Measurements from ENCODE around the gene PDE6B.

The PDE6B gene

DNA sequence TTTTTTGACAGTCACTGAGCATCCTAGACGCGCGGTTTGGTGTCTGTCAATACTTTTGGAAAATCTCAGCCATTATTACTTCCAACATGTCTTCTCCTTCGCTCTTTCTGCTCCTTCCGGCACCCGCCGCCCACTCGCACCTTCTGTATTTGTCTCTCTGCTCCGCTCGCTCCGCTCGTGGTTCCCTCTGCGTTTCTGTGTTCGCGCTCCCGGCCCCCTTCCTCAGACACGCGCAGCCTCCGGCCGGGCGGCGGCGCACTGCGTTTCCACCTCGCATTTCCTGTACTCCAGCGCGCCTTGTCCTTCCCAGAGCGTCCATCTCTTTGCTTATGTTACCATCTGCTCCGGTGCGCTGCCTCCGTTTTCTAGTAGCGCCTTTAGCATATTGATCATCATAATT lies 21.1 kb downstream of the PDE6B start:
- H3K27ac ChIP-seq: no peak overlapping the region
- TF ChIP-seq, protein P1, sequence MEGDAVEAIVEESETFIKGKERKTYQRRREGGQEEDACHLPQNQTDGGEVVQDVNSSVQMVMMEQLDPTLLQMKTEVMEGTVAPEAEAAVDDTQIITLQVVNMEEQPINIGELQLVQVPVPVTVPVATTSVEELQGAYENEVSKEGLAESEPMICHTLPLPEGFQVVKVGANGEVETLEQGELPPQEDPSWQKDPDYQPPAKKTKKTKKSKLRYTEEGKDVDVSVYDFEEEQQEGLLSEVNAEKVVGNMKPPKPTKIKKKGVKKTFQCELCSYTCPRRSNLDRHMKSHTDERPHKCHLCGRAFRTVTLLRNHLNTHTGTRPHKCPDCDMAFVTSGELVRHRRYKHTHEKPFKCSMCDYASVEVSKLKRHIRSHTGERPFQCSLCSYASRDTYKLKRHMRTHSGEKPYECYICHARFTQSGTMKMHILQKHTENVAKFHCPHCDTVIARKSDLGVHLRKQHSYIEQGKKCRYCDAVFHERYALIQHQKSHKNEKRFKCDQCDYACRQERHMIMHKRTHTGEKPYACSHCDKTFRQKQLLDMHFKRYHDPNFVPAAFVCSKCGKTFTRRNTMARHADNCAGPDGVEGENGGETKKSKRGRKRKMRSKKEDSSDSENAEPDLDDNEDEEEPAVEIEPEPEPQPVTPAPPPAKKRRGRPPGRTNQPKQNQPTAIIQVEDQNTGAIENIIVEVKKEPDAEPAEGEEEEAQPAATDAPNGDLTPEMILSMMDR (conservative IDR thresholded peaks at IDR 0.05): no peak

DNA sequence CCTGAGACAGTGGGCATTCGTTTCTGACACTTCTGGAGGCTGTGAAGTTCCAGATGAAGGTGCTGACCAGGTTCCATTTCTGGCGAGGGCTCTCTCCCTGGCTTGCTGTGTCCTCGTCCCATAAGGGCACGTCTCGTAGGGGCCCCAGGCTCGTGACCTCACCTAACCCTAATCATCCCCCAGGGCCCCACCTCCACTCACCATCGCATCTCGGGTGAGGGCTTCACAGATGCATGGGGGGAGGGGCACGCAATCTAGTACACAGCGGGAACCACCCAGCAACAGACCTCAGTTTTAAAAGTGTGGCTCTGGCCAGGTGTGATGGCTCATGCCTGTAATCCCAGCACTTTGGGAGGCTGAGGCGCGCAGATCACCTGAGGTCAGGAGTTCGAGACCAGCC lies 22.1 kb downstream of the PDE6B start:
- TF ChIP-seq, protein P1 (conservative IDR thresholded peaks at IDR 0.05): no peak

DNA sequence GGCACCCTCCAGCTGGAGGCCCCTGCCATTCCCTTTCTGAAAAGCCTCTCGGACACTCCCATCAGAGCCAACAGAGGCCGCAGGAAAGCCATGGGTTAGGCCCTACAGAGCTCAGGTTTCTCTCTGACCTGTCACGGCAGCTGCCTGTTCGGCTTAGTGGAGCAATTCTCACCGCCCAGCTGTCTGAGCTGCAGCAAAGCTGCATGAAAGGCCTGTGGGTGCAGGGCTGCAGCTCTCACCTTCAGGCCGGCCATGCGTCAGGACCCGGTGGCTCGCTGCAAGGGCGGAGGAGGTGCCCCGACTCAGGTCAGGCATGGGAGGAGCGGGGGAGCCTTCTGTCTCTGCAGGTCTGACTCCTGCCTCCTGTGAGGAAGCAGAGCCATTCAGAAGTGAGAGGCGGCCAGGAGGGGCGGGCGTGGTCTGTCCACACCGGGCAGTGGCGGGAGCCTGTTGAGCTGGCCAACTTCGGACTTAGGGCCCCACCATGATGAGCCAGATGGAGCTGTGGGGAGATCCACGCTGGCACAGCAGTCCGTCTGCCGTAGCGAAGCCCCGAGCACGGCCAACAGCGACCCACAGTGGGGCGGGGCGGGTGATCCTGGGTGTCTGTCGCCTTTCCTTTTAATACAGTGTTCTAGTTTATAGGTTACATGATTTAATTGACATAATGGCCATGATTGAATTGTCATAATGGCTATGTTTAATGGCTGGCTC lies 23.4 kb downstream of the PDE6B start:
- TF ChIP-seq, protein P1 (conservative IDR thresholded peaks at IDR 0.05): no peak
- H3K27ac ChIP-seq: no peak overlapping the region

More for the DNA sequence above, 22.1 kb downstream of the PDE6B start:
- no peak overlapping the region for H3K27ac ChIP-seq

DNA sequence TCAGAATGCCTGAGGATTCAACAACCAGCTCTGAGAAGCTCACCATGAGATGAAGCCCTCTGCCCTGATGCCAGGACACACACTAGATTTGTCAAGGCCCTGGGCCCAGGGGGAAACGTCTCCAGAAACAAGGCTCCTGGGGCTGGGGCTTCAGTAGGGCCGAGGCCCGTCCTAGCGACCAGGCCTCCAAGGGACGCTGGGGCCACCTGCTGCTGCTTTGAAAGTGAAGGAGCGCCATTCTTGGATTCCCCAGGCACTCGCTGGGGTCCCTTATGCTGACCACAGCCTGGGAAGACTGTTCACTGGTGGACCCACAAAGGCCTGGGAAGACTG lies 23.9 kb downstream of the PDE6B start:
- H3K27ac ChIP-seq: no peak overlapping the region
- TF ChIP-seq, protein P1 (conservative IDR thresholded peaks at IDR 0.05): no peak

DNA sequence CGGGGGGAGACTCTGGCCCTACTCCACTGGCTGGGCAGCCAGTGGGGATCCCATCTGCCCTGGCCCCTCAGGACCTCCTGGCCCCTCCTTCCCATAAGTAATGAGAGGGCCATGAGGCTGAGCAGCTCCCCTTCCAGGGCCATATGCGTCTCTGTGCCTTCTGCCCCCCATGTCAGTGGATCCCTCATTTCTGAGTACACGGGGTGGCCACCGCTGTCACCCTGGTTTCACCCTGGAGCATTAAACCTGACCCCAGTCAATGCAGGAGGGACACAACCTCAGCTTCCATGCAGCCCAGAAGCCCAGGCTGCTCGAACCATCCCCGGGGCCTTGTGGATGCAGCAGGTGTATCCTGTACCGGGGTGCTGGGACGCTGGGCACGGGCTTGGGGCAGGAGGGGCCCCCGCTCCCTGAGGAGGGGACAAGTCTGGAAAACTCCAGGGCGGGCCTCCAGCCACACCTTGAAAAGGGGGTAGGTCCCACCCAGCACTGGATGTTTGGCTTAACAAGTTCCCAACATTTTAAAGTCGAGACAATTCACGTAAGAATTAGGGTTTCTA lies 24.5 kb downstream of the PDE6B start:
- H3K27ac ChIP-seq: no peak overlapping the region
- TF ChIP-seq, protein P1 (conservative IDR thresholded peaks at IDR 0.05): no peak

DNA sequence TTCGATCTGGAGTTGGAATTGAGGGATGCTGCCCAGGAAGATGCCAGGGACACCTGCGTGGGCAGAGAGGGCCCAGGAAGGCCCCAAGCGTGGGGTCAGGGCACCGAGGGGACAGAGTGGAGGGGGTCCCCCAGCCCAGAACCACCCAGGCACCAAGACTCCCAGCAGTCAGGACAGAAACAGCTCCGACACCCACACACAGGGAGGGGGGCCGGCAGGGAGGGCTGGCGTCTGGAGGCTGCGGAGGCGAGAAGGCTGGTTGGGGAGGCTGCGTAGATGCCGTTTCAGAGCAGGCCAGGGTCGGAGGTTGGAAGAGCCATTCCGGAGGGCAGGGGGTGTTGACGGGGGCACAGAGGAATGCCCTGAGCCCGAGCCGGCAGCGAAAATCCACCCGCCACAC lies 25.1 kb downstream of the PDE6B start:
- TF ChIP-seq, protein P1 (conservative IDR thresholded peaks at IDR 0.05): no peak
- no peak overlapping the region for H3K27ac ChIP-seq

DNA sequence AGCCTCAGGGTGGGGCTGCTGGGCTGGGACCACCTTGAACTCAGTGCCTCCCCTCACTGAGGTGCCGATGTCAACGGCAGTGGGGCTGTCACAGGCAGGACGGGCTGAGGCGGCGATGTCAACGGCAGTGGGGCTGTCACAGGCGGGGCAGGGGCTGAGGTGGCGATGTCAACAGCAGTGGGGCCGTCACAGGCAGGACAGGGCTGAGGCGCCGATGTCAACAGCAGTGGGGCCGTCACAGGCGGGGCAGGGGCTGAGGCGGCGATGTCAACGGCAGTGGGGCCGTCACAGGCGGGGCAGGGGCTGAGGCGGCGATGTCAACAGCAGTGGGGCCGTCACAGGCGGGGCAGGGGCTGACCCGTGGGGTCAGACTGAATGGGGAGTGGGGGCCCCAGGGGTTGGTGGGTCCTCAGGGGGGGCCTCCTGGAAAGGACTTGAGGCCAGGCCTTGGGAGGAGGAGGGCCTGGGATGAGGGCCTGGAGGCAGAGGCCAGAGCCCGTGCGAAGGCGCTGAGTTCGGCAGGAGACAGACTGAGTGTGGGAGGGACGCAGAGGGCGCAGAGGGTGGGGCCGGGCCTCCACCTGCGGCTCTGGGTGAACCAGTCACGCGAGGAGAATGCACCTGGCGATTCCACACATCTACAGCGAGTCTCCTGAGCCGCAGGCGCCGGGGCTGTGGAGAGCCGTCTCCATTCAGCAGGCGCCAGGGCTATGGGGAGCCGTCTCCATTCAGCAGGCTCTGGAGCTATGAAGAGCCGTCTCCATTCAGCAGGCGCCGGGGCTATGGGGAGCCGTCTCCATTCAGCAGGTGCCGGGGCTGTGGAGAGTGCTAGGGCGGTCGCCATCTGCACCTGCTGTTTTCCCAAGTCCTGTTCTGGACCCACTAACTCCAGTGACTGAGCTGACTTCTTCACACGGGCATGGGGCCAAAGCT lies 25.8 kb downstream of the PDE6B start:
- no peak overlapping the region for H3K27ac ChIP-seq
- TF ChIP-seq, protein P1 (conservative IDR thresholded peaks at IDR 0.05): no peak

Measured in VCaP (cell line).